ENCODE measurements around the gene CTDNEP1.

CTDNEP1 gene

GRCh38 chr17:7290166-7290565 lies 38.6 kb upstream of the CTDNEP1 start:
- H3K9me3 ChIP-seq (ENCODE audit: insufficient read depth, low read length), result no peaks in the 10 kb centered on the region
- no peaks in the 10 kb centered on the region for H3K27me3 ChIP-seq (ENCODE audit: low read length)
- no peaks in the 10 kb centered on the region for H4K20me1 ChIP-seq (ENCODE audit: low read depth, low read length)
- no peak overlapping the region for H3K27ac ChIP-seq (ENCODE audit: low read depth, low read length)
- no peak overlapping the region for H2AFZ ChIP-seq (ENCODE audit: low read depth, low read length, severe bottlenecking)
- no peaks in the 10 kb centered on the region for H3F3A ChIP-seq (ENCODE audit: insufficient read depth)
- no peak overlapping the region for H3K4me2 ChIP-seq (ENCODE audit: low read depth, low read length, poor library complexity, severe bottlenecking)
- H3K79me2 ChIP-seq (ENCODE audit: insufficient read depth, low read length), result no peaks in the 10 kb centered on the region
- TF ChIP-seq CTCF (IDR thresholded peaks at IDR 0.05; ENCODE audit: insufficient read depth, low read length, poor library complexity, severe bottlenecking), result no peak
- TF ChIP-seq EZH2phosphoT487 (conservative IDR thresholded peaks at IDR 0.05; ENCODE audit: low read length), result no peak
- H3K4me3 ChIP-seq (ENCODE audit: insufficient read depth, low read length, poor library complexity, severe bottlenecking), result no peak overlapping the region
- no peaks in the 10 kb centered on the region for H3K36me3 ChIP-seq (ENCODE audit: low read length)
- H3K9me2 ChIP-seq (replicated peaks; ENCODE audit: insufficient read depth, low read length), result no peaks in the 10 kb centered on the region
- no peak overlapping the region for H3K9ac ChIP-seq (ENCODE audit: low read length)

GRCh38 chr17:7289256-7290032 lies 37.9 kb upstream of the CTDNEP1 start:
- H4K20me1 ChIP-seq (ENCODE audit: low read depth, low read length), result no peaks in the 10 kb centered on the region
- no peaks in the 10 kb centered on the region for H3K27me3 ChIP-seq (ENCODE audit: low read length)
- H3K79me2 ChIP-seq (ENCODE audit: insufficient read depth, low read length), result no peaks in the 10 kb centered on the region
- H3K36me3 ChIP-seq (ENCODE audit: low read length), result no peaks in the 10 kb centered on the region
- H3K4me2 ChIP-seq (ENCODE audit: low read depth, low read length, poor library complexity, severe bottlenecking), result no peak overlapping the region
- H3K9ac ChIP-seq (ENCODE audit: low read length), result no peak overlapping the region
- no peaks in the 10 kb centered on the region for H3K9me3 ChIP-seq (ENCODE audit: insufficient read depth, low read length)
- no peak for TF ChIP-seq EZH2phosphoT487 (conservative IDR thresholded peaks at IDR 0.05; ENCODE audit: low read length)
- TF ChIP-seq CTCF (IDR thresholded peaks at IDR 0.05; ENCODE audit: insufficient read depth, low read length, poor library complexity, severe bottlenecking), result no peak
- H3K27ac ChIP-seq (ENCODE audit: low read depth, low read length), result no peak overlapping the region
- H3K9me2 ChIP-seq (replicated peaks; ENCODE audit: insufficient read depth, low read length), result no peaks in the 10 kb centered on the region
- no peak overlapping the region for H3K4me3 ChIP-seq (ENCODE audit: insufficient read depth, low read length, poor library complexity, severe bottlenecking)
- no peaks in the 10 kb centered on the region for H3F3A ChIP-seq (ENCODE audit: insufficient read depth)
- no peak overlapping the region for H2AFZ ChIP-seq (ENCODE audit: low read depth, low read length, severe bottlenecking)

DNA sequence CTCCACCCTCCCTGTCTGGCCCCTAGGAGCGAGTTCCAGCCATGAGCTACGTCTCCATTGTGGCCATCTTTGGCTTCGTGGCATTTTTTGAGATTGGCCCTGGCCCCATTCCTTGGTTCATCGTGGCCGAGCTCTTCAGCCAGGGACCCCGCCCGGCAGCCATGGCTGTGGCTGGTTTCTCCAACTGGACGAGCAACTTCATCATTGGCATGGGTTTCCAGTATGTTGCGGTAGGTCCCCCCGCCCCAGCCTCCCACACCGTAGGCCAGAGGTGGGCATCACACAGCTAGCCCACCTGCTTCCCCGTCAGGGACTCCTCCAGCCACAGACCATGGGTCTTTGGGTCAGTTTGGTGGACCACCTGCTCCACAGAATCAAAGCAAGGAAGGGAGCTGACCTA lies 34.1 kb upstream of the CTDNEP1 start:
- Histone ChIP-seq H3K9ac (ENCODE audit: low read length) (no peak overlapping the region), H3K27ac (ENCODE audit: low read depth, low read length) (no peak overlapping the region), H3K9me3 (ENCODE audit: insufficient read depth, low read length) (no peaks in the 10 kb centered on the region), H4K20me1 (ENCODE audit: low read depth, low read length) (no peaks in the 10 kb centered on the region), H2AFZ (ENCODE audit: low read depth, low read length, severe bottlenecking) (no peak overlapping the region), H3K9me2 (replicated peaks; ENCODE audit: insufficient read depth, low read length) (no peaks in the 10 kb centered on the region), H3K27me3 (ENCODE audit: low read length) (no peaks in the 10 kb centered on the region), H3K36me3 (ENCODE audit: low read length) (no peaks in the 10 kb centered on the region), H3K4me3 (ENCODE audit: insufficient read depth, low read length, poor library complexity, severe bottlenecking) (no peak overlapping the region), H3F3A (ENCODE audit: insufficient read depth) (peaks cover 4% of the 10 kb centered on the region; the same call in 1 of the 2 replicates), H3K79me2 (ENCODE audit: insufficient read depth, low read length) (no peaks in the 10 kb centered on the region), H3K4me2 (ENCODE audit: low read depth, low read length, poor library complexity, severe bottlenecking) (no peak overlapping the region)
- no peak for TF ChIP-seq EZH2phosphoT487 (conservative IDR thresholded peaks at IDR 0.05; ENCODE audit: low read length)
- TF ChIP-seq CTCF (IDR thresholded peaks at IDR 0.05; ENCODE audit: insufficient read depth, low read length, poor library complexity, severe bottlenecking), result no peak
